IMR-90 (cell line): ENCODE data around the gene CCDC88C.

Experiments
- MAZ ChIP-seq: IDR thresholded peaks from 2 replicates; pipeline ENCODE4 v1.6.1; 2012; ENCODE audit warnings: low read depth, mild to moderate bottlenecking, low read length, improper control_type of control experiment, moderate library complexity, borderline replicate concordance
- MXI1 ChIP-seq: IDR thresholded peaks from 2 replicates; pipeline ENCODE4 v1.6.1; 2012; ENCODE audit warnings: low read depth, mild to moderate bottlenecking, low read length, moderate library complexity, borderline replicate concordance
- POLR2A ChIP-seq: IDR thresholded peaks from 2 replicates; pipeline ENCODE4 v1.6.1; 2012; ENCODE audit warnings: mild to moderate bottlenecking, low read depth, low read length
- RAD21 ChIP-seq: IDR thresholded peaks from 2 replicates; pipeline ENCODE4 v1.6.1; 2012; ENCODE audit warnings: low read length, improper control_type of control experiment
- SMC3 ChIP-seq: fragments of 150-350 bp; IDR thresholded peaks from 2 replicates; pipeline ENCODE4 v1.6.1; 2016; ENCODE audit warnings: low read depth, mild to moderate bottlenecking, antibody characterized with exemption, low read length, moderate library complexity
- TF ChIP-seq, protein P1 (sequence below): conservative IDR thresholded peaks from 2 replicates; pipeline ENCODE4 v1.5.1; 2012; ENCODE audit warnings: mild to moderate bottlenecking, low read depth, low read length, improper control_type of control experiment

- TF ChIP-seq POLR2A = no peak
- TF ChIP-seq, protein P1, sequence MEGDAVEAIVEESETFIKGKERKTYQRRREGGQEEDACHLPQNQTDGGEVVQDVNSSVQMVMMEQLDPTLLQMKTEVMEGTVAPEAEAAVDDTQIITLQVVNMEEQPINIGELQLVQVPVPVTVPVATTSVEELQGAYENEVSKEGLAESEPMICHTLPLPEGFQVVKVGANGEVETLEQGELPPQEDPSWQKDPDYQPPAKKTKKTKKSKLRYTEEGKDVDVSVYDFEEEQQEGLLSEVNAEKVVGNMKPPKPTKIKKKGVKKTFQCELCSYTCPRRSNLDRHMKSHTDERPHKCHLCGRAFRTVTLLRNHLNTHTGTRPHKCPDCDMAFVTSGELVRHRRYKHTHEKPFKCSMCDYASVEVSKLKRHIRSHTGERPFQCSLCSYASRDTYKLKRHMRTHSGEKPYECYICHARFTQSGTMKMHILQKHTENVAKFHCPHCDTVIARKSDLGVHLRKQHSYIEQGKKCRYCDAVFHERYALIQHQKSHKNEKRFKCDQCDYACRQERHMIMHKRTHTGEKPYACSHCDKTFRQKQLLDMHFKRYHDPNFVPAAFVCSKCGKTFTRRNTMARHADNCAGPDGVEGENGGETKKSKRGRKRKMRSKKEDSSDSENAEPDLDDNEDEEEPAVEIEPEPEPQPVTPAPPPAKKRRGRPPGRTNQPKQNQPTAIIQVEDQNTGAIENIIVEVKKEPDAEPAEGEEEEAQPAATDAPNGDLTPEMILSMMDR = no peak
- TF ChIP-seq MXI1 = no peak
- no peak for TF ChIP-seq MAZ
- no peak for TF ChIP-seq RAD21
- no peak for TF ChIP-seq SMC3
Measured at GRCh38 chr14:91328313-91329050, 89.1 kb downstream of the CCDC88C start.
